Adrenal gland (tissue), 5 donors: ENCODE data around the gene FGG.
A peak's percentile ranks its signal among the peaks of the same experiment; 100 is the strongest.

Experiments
- POLR2A ChIP-seq, 2 donors: fragments of 450-650 bp; IDR thresholded peaks; one replicate each; pipeline ENCODE4 v1.6.1; 2017; ENCODE audit warnings: antibody characterized with exemption in 2 of 2, mild to moderate bottlenecking in 2 of 2, moderate library complexity in 1 of 2
- TF ChIP-seq, protein P1 (sequence below), 6 experiments: fragments of 450-650 bp in 4 of 6; fragments of 200-600 bp in 2 of 6; sonication (generic) in 1 of 6; IDR thresholded peaks; 1 replicate in 5 of 6; 2 replicates in 1 of 6; pipeline versions ENCODE4 v1.5.1 to v1.8.0; 2016 to 2021; ENCODE audit warnings: antibody characterized with exemption in 6 of 6, mild to moderate bottlenecking in 2 of 6, moderate library complexity in 1 of 6
- donor health status: DM: no; HTN: no; CAD: no.

DNA sequence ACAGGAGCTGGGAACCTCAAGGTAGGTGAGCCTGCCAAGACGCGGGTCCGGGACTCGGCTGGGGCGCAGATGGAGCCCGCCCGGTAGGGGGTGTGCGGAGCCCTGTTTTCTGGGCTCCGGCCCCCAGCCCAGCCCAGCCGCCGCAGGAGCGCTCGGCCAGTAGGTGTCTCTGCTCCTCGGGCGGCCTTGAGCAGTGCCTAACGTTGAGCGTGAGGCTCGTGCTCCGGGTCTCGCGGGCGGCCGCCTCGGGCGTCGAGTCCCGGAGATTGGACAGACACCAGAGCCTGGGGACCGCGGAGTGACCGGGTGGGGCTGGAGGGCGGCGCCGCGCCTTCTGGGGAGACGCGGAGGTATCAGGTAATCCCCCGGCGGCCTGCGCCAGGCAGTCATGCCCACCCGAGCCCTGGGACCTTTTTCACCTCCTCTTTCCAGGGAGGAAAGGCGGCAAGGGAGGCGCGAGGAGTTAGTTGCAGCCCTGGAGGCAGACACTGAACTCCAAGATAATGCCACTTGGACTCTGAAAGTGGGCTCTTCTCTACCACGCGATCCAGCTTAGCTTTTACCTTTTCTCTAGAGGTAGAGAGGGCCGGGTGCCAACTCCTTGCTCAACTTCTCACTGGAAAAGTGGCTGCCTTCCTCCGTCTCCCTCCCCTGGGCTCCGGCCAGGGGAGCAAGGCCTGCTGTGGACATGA is 14.5 kb upstream of the FGG start:
- TF ChIP-seq, protein P1, sequence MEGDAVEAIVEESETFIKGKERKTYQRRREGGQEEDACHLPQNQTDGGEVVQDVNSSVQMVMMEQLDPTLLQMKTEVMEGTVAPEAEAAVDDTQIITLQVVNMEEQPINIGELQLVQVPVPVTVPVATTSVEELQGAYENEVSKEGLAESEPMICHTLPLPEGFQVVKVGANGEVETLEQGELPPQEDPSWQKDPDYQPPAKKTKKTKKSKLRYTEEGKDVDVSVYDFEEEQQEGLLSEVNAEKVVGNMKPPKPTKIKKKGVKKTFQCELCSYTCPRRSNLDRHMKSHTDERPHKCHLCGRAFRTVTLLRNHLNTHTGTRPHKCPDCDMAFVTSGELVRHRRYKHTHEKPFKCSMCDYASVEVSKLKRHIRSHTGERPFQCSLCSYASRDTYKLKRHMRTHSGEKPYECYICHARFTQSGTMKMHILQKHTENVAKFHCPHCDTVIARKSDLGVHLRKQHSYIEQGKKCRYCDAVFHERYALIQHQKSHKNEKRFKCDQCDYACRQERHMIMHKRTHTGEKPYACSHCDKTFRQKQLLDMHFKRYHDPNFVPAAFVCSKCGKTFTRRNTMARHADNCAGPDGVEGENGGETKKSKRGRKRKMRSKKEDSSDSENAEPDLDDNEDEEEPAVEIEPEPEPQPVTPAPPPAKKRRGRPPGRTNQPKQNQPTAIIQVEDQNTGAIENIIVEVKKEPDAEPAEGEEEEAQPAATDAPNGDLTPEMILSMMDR (IDR thresholded peaks at IDR 0.05) = peak in 4 of 6 experiments; percentile 7 to 36 (median 20)
- no peak for TF ChIP-seq POLR2A (IDR thresholded peaks at IDR 0.05)
